GM21423 (cell line): ENCODE data around the gene KRTAP5-4.

ENCODE experiments used
- ATAC-seq: cut with Tn5 transposase; IDR thresholded peaks from one replicate; pipeline ENCODE4 v1.9.1; 2021; ENCODE audit warnings: mild to moderate bottlenecking, moderate library complexity; ENCODE audit not compliant: unreplicated experiment

KRTAP5-4 gene

GRCh38 chr11:1574238-1574932 is 47.6 kb downstream of the KRTAP5-4 start:
- ATAC-seq = no peak

- no peak for ATAC-seq
These were observed 48.1 kb downstream of the KRTAP5-4 start for GRCh38 chr11:1573903-1574237.

GRCh38 chr11:1573077-1573902 is 48.6 kb downstream of the KRTAP5-4 start:
- ATAC-seq = no peak

- peak; percentile 71 for ATAC-seq
These were observed 49.5 kb downstream of the KRTAP5-4 start, which contains the start of gene DUSP8 for GRCh38 chr11:1572197-1573076. TSS of gene DUSP8 (minus strand) at chr11:1572271. CDS start at chr11:1565826, 6,445 bp downstream.

- ATAC-seq = no peak
These were observed 50.2 kb downstream of the KRTAP5-4 start for GRCh38 chr11:1571760-1572196.
